ENCODE data around the gene DENND5A.

- TF ChIP-seq EZH2 (IDR thresholded peaks at IDR 0.05) (no peak), POLR2AphosphoS5 (IDR thresholded peaks at IDR 0.05; ENCODE audit: borderline replicate concordance, low read depth, low read length) (no peak)
Observed at GRCh38 chr11:9138612-9139579, 126.3 kb downstream of the DENND5A start.

All from SK-N-MC (cell line).